NT2/D1 (cell line): ENCODE measurements around the gene SAG.

Source experiments
- SUZ12 ChIP-seq: IDR thresholded peaks from 2 replicates; pipeline ENCODE4 v1.6.1; 2011; ENCODE audit not compliant: insufficient read length, insufficient read depth; ENCODE audit errors: extremely low read depth
- YY1 ChIP-seq: IDR thresholded peaks from 2 replicates; pipeline ENCODE4 v1.6.1; 2011; ENCODE audit not compliant: insufficient read length, insufficient read depth

DNA sequence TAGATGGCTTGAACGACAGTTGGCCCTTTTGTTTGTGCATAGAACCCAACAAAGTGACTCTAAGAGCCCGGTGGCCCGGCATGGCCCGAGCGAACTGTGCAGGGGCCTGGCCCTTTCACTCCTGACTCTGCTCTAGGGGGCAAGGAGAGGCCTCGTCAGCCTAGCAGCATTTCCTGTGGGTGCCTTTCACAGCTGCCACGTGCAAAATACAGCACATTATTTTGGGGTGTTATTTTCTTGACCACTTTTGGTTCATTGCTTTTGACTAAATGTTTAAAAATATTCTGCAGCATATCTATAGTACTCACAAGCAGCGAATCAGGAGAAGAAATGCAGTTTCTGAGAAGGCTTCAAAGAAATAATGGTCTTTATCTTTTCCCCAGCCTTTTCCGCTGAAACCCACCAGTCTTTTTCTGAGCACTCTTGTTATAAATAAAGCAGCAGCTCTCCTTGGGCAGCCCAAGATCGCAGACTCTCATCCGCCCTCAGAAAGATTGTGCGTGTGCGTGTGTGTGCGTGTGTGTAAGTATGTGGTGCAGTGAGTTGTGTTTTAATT, 78.0 kb downstream of the SAG start:
- TF ChIP-seq SUZ12 (no peak), YY1 (no peak)
